ENCODE data around the gene G2E3. TPM values are rescaled to one million over a fixed set of nuclear protein-coding genes. Genes with fewer than 3 reads are reported as not detected.
A peak's percentile ranks its signal among the peaks of the same experiment; 100 is the strongest.

The G2E3 gene
- total and polyA plus RNA-seq, 2 of the 13 experiments (the other 11 are each of a cell fraction or from before 2014, with no cell fraction given), result 22.8 to 63.0 TPM

GRCh38 chr14:30569216-30569902 is 10.4 kb downstream of the G2E3 start:
- WGBS (ENCODE audit: low lambda C conversion rate), result 67% methylated on average over 2 of the region's 2 CpGs
- POLR2A ChIA-PET, result no interaction called here
- FAIRE-seq, result no peak
- no peak for TF ChIP-seq IKZF1 (IDR thresholded peaks at IDR 0.05)
- TF ChIP-seq, protein P1, sequence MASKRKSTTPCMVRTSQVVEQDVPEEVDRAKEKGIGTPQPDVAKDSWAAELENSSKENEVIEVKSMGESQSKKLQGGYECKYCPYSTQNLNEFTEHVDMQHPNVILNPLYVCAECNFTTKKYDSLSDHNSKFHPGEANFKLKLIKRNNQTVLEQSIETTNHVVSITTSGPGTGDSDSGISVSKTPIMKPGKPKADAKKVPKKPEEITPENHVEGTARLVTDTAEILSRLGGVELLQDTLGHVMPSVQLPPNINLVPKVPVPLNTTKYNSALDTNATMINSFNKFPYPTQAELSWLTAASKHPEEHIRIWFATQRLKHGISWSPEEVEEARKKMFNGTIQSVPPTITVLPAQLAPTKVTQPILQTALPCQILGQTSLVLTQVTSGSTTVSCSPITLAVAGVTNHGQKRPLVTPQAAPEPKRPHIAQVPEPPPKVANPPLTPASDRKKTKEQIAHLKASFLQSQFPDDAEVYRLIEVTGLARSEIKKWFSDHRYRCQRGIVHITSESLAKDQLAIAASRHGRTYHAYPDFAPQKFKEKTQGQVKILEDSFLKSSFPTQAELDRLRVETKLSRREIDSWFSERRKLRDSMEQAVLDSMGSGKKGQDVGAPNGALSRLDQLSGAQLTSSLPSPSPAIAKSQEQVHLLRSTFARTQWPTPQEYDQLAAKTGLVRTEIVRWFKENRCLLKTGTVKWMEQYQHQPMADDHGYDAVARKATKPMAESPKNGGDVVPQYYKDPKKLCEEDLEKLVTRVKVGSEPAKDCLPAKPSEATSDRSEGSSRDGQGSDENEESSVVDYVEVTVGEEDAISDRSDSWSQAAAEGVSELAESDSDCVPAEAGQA (IDR thresholded peaks at IDR 0.05; ENCODE audit: low read depth), result no peak
- TF ChIP-seq, protein P1 (CRISPR knock-in tag; IDR thresholded peaks at IDR 0.05; ENCODE audit: borderline replicate concordance), result no peak
- no peak for TF ChIP-seq JUNB (CRISPR knock-in tag; IDR thresholded peaks at IDR 0.05; ENCODE audit: borderline replicate concordance)
- no peak for TF ChIP-seq ZSCAN30 (CRISPR knock-in tag; IDR thresholded peaks at IDR 0.05)
- TF ChIP-seq POGZ (CRISPR knock-in tag; IDR thresholded peaks at IDR 0.05), result no peak
- no peak for TF ChIP-seq SMAD1 (CRISPR knock-in tag; IDR thresholded peaks at IDR 0.05; ENCODE audit: borderline replicate concordance, low read depth)
- TF ChIP-seq, protein P2, sequence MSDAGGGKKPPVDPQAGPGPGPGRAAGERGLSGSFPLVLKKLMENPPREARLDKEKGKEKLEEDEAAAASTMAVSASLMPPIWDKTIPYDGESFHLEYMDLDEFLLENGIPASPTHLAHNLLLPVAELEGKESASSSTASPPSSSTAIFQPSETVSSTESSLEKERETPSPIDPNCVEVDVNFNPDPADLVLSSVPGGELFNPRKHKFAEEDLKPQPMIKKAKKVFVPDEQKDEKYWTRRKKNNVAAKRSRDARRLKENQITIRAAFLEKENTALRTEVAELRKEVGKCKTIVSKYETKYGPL (CRISPR knock-in tag; IDR thresholded peaks at IDR 0.05), result no peak
- no peak for TF ChIP-seq PAX8 (CRISPR knock-in tag; IDR thresholded peaks at IDR 0.05; ENCODE audit: borderline replicate concordance)
- TF ChIP-seq HOXA7 (CRISPR knock-in tag; IDR thresholded peaks at IDR 0.05), result no peak
- no peak for TF ChIP-seq ZNF768 (CRISPR knock-in tag; IDR thresholded peaks at IDR 0.05)
- TF ChIP-seq CREB3 (CRISPR knock-in tag; IDR thresholded peaks at IDR 0.05), result no peak
- no peak for TF ChIP-seq MED8 (CRISPR knock-in tag; IDR thresholded peaks at IDR 0.05; ENCODE audit: insufficient replicate concordance)

More at GRCh38 chr14:30569216-30569902, 10.4 kb downstream of the G2E3 start:
- ATAC-seq (peak; percentile 90), DNase-seq (ENCODE audit: low spot score) (peak; percentile 60)
- no TSS peak for BruUV-seq (replicated peaks)
- peaks cover 23% of the 10 kb centered on the region for H4K20me1 ChIP-seq (ENCODE audit: insufficient read depth, low read length)
- in situ Hi-C loops (cut with HindIII; ENCODE audit: extremely low pct_ligation_motif_present, low pct_unique_long_range_greater_than_20kb), result no loop called here
- peak overlapping the region; percentile 0 for H3K27ac ChIP-seq (ENCODE audit: extremely low read length, insufficient read depth, low read length)
- CTCF ChIA-PET (ENCODE audit: low intra/inter-chr PET ratio, low total read pairs), result no interaction called here
- H3K27me3 ChIP-seq (ENCODE audit: control insufficient read depth in 1 of 2, insufficient read depth in 2 of 2, low read length in 2 of 2), result no peaks in the 10 kb centered on the region
- H3K9me3 ChIP-seq (ENCODE audit: low read length), result no peaks in the 10 kb centered on the region
- intact Hi-C loops (cut with micrococcal nuclease; ENCODE audit: unreplicated experiment), result loop anchor here (5.0 kb wide), 1 partner anchor 1508 kb away; the partner anchor contains the start of gene ARHGAP5
- 0 out of 2 replicates have a peak overlapping the region, but pooled peaks have one; percentile 2 for H3K4me2 ChIP-seq (ENCODE audit: low read depth, low read length)
- H3K4me1 ChIP-seq (ENCODE audit: insufficient read depth, low read length), result peaks cover 42% of the 10 kb centered on the region
- no peak overlapping the region for H2AFZ ChIP-seq (ENCODE audit: low read length)
- H3K79me2 ChIP-seq (ENCODE audit: insufficient read depth, low read length), result peaks cover 99% of the 10 kb centered on the region
- H3K4me3 ChIP-seq (replicated peaks in 1 of 3; ENCODE audit: insufficient read depth in 1 of 3, low read depth in 2 of 3, low read length in 3 of 3), result no peak overlapping the region
- H3K9ac ChIP-seq (ENCODE audit: insufficient read depth, low read depth, low read length), result no peak overlapping the region
- 0 out of 5 replicates have a peak, but pooled peaks cover 0 to 5% of the 10 kb centered on the region in 2 experiments for H3K36me3 ChIP-seq (replicated peaks in 1 of 2; ENCODE audit: control insufficient read depth in 1 of 2, insufficient read depth in 2 of 2, low read length in 2 of 2)
